Kidney (tissue), 14 donors: ENCODE measurements around the gene NBEA. TPM values are rescaled to one million over a fixed set of nuclear protein-coding genes. Genes with fewer than 3 reads are reported as not detected.

Source experiments
- DNase-seq, 5 donors: peaks; one replicate each; pipeline ENCODE4 v3.0.0-alpha.2; 2013 to 2020
- FAIRE-seq: peaks from 2 replicates; lab custom pipeline; 2012; peaks lifted over from hg19 to GRCh38; lab: Jason Lieb, UNC
- H3K27ac ChIP-seq, 2 donors: one replicate each; pipeline ENCODE4 v1.7.0; 2013; ENCODE audit warnings: low read depth in 2 of 2, low read length in 2 of 2, inconsistent platforms in 1 of 2
- H3K27me3 ChIP-seq: one replicate; pipeline ENCODE4 v1.7.1; 2013; ENCODE audit warnings: low read length, inconsistent platforms; ENCODE audit not compliant: control insufficient read depth, insufficient read depth
- H3K36me3 ChIP-seq, 3 donors: one replicate each; pipeline versions ENCODE4 v1.7.0 to v1.7.1; 2013; ENCODE audit warnings: low read length in 3 of 3, control low read depth in 1 of 3, inconsistent platforms in 1 of 3; ENCODE audit not compliant: insufficient read depth in 3 of 3, control insufficient read depth in 2 of 3
- H3K4me1 ChIP-seq, 3 donors: one replicate each; pipeline versions ENCODE4 v1.7.0 to v1.7.1; 2013; ENCODE audit warnings: low read length in 3 of 3, inconsistent platforms in 1 of 3, low read depth in 1 of 3; ENCODE audit not compliant: control insufficient read depth in 2 of 3, insufficient read depth in 2 of 3
- H3K4me3 ChIP-seq, 3 donors: one replicate each; pipeline versions ENCODE4 v1.7.0 to v1.8.1; 2013; ENCODE audit warnings: low read length in 3 of 3, control low read depth in 1 of 3, inconsistent platforms in 1 of 3
- H3K9ac ChIP-seq, 3 donors: one replicate each; pipeline versions ENCODE4 v1.7.0 to v1.7.1; 2013; ENCODE audit warnings: low read length in 3 of 3, control low read depth in 1 of 3, inconsistent platforms in 1 of 3
- H3K9me3 ChIP-seq, 3 donors: one replicate each; pipeline versions ENCODE4 v1.7.0 to v1.7.1; 2013; ENCODE audit warnings: low read length in 3 of 3, control low read depth in 1 of 3, inconsistent platforms in 1 of 3; ENCODE audit not compliant: control insufficient read depth in 2 of 3, insufficient read depth in 1 of 3
- intact Hi-C: fragments of 100-400 bp; cut with DNase I; formaldehyde crosslinking; loops from one replicate; pipeline ENCODE4 v1.11.1; 2022
- polyA plus RNA-seq: library from polyadenylated mRNA; stranded (reverse); fragments of 350-450 nt; fragmentation: Illumina TruSeq; extraction: RNeasy Lipid Tissue Mini Kit (QIAGEN cat#74804); gene quantifications from one replicate; pipeline ENCODE4 v1.2.3, GENCODE V29; 2014; ENCODE audit warnings: low read depth, low replicate concordance; ENCODE audit not compliant: insufficient read depth
- total RNA-seq: library from RNA; stranded (reverse); fragmentation: NEBNext Ultra II Directional; extraction: Animal tissue kit (Norgen Biotek cat#: 25700); gene quantifications from one replicate; pipeline ENCODE4 v1.2.1, GENCODE V29; 2021
- TF ChIP-seq, protein P1 (sequence below): IDR thresholded peaks from 3 replicates; pipeline ENCODE4 v1.5.1; 2012; ENCODE audit warnings: mild to moderate bottlenecking, moderate library complexity, borderline replicate concordance; ENCODE audit not compliant: insufficient read depth; ENCODE audit errors: extremely low read depth
- donor health status: control.
- donor health status: control.
- donor health status: control.
- donor health status: control.
- donor health status: control.
- donor health status: DM: yes; HTN: yes; CAD: no.
- donor health status: Normal renal cell carcinoma (clear cell type).

NBEA gene
- total and polyA plus RNA-seq, 2 donors from 2014 or later = 4.7 to 14.6 TPM

DNA sequence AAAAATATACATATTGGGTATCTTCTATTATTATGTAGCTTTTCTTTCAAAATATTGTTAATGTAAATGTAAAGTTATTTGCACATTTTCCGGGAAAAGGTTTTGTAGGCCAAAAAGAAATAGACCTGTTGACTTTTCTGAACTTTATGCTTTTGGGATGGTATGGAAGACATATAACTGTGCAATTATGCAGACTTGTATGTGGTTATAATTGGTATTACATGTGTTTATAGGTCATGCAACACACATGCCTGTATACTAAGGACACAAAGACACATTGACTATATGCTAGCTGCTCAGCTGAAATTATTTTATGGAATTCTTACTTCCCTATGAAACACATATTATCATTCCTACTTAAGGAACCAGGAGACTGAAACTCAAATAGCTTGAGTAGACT, 2.3 kb upstream of the NBEA start:
- no peak for DNase-seq
- no peak overlapping the region for H3K4me3 ChIP-seq
- no peak overlapping the region for H3K27ac ChIP-seq
- H3K9me3 ChIP-seq = no peaks in the 10 kb centered on the region
- peaks cover 0 to 2% (median 0%) of the 10 kb centered on the region in 3 donors for H3K4me1 ChIP-seq
- no peak overlapping the region for H3K9ac ChIP-seq
- no peaks in the 10 kb centered on the region for H3K36me3 ChIP-seq
- no peak for FAIRE-seq
- no peaks in the 10 kb centered on the region for H3K27me3 ChIP-seq
- intact Hi-C loops = no loop called here
- TF ChIP-seq, protein P1, sequence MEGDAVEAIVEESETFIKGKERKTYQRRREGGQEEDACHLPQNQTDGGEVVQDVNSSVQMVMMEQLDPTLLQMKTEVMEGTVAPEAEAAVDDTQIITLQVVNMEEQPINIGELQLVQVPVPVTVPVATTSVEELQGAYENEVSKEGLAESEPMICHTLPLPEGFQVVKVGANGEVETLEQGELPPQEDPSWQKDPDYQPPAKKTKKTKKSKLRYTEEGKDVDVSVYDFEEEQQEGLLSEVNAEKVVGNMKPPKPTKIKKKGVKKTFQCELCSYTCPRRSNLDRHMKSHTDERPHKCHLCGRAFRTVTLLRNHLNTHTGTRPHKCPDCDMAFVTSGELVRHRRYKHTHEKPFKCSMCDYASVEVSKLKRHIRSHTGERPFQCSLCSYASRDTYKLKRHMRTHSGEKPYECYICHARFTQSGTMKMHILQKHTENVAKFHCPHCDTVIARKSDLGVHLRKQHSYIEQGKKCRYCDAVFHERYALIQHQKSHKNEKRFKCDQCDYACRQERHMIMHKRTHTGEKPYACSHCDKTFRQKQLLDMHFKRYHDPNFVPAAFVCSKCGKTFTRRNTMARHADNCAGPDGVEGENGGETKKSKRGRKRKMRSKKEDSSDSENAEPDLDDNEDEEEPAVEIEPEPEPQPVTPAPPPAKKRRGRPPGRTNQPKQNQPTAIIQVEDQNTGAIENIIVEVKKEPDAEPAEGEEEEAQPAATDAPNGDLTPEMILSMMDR = no peak

DNA sequence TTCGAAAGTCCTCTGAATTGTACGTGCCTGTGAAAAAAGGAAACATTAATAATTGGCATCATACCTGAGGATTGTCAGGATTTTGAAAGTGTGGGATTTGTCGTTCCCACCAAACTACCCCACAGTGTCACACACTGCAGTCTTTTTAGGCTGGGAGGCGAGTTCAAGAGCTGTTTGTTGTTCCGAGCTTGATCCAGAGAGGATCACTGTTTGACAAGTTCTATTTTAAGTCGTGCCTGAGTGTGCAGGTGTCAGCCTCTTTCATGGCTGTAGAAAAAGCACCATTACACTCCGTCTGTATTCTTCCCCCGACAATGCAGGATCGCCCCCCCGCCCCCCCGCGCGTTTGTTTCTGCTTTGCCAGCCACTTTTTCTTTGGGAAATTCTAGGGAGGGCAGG, 635 bp upstream of the NBEA start:
- Histone ChIP-seq H3K36me3 (no peaks in the 10 kb centered on the region), H3K4me1 (peaks cover 0 to 3% (median 2%) of the 10 kb centered on the region in 3 donors), H3K27ac (no peak overlapping the region), H3K9me3 (no peaks in the 10 kb centered on the region), H3K9ac (peak overlapping the region in 1 of 3 donors; percentile 45), H3K27me3 (no peaks in the 10 kb centered on the region), H3K4me3 (peak overlapping the region; percentile 63 to 83 (median 79))
- FAIRE-seq = no peak
- TF ChIP-seq, protein P1 = no peak
- intact Hi-C loops = no loop called here
- peak in 1 of 5 donors; percentile 7 for DNase-seq

DNA sequence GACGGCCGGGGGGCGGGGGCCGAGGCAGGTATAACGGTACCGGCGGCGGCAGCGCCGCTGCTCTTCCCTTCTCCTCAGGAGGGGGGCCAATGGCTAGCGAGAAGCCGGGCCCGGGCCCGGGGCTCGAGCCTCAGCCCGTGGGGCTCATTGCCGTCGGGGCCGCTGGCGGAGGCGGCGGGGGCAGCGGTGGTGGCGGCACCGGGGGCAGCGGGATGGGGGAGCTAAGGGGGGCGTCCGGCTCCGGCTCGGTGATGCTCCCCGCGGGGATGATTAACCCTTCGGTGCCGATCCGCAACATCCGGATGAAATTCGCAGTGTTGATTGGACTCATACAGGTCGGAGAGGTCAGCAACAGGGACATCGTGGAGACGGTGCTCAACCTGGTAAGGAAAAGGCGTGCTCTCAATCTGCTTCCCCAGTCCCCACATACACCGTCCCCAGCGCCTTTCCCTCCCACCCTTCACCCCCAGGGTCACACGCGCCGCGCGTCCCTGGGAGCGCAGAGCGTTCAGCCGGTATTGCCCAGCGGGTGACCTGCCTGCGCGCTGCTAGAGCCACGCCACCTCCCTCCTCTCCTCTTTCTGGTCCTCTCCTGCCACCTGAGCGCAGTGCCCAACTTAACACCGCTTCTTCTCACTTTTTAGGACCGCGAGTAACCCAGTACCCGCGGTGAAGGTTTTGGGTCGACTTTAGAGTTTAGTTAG, 814 bp downstream of the NBEA start:
- no peak for FAIRE-seq
- H3K27ac ChIP-seq = no peak overlapping the region

More for the DNA sequence above, 814 bp downstream of the NBEA start:
- Histone ChIP-seq H3K4me3 (peak overlapping the region; percentile 79 to 82 (median 82)), H3K36me3 (no peaks in the 10 kb centered on the region), H3K9ac (peak overlapping the region in 2 of 3 donors; percentile 17 to 40), H3K4me1 (peaks cover 0 to 3% (median 2%) of the 10 kb centered on the region in 3 donors), H3K27me3 (no peaks in the 10 kb centered on the region), H3K9me3 (no peaks in the 10 kb centered on the region)
- intact Hi-C loops = no loop called here
- TF ChIP-seq, protein P1 = no peak
- DNase-seq = peak; percentile 55 to 80 (median 70)
